HG02943 (cell line): ENCODE data around the gene TSC22D2.

ENCODE experiments used
- ATAC-seq: cut with Tn5 transposase; IDR thresholded peaks from one replicate; pipeline ENCODE4 v1.9.1; 2021; ENCODE audit warnings: mild to moderate bottlenecking, low read depth, moderate library complexity; ENCODE audit not compliant: unreplicated experiment

TSC22D2 gene

DNA sequence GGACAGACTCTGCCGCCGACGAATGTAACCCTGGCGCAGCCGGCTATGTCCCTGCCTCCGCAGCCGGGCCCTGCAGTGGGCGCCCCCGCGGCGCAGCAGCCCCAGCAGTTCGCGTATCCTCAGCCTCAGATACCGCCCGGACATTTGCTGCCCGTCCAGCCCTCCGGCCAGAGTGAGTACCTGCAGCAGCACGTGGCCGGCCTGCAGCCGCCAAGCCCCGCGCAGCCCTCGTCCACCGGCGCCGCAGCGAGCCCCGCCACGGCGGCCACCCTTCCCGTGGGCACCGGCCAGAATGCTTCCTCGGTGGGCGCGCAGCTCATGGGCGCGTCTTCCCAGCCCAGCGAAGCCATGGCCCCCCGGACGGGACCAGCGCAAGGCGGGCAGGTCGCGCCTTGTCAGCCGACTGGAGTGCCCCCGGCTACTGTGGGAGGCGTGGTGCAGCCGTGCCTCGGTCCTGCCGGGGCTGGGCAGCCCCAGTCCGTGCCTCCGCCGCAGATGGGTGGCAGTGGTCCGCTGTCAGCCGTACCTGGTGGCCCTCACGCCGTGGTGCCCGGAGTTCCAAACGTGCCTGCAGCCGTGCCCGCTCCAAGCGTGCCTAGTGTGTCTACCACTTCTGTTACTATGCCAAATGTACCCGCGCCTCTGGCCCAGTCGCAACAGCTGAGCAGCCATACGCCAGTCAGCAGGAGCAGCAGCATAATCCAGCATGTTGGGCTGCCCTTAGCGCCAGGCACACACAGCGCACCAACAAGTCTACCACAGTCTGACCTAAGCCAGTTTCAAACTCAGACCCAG lies 2.4 kb downstream of the TSC22D2 start:
- ATAC-seq = no peak

DNA sequence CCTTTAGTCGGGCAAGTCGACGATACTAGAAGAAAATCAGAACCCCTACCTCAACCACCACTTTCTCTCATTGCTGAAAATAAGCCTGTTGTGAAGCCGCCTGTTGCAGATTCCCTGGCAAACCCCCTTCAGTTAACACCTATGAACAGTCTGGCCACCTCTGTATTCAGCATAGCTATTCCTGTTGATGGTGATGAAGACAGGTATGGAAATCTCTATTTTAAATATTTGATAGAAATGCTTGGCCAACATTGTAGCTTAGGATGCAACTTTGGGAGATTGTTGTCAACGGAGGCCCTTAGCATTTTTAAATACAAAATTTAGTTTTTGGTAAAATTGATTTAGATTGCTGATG lies 3.0 kb downstream of the TSC22D2 start:
- no peak for ATAC-seq

DNA sequence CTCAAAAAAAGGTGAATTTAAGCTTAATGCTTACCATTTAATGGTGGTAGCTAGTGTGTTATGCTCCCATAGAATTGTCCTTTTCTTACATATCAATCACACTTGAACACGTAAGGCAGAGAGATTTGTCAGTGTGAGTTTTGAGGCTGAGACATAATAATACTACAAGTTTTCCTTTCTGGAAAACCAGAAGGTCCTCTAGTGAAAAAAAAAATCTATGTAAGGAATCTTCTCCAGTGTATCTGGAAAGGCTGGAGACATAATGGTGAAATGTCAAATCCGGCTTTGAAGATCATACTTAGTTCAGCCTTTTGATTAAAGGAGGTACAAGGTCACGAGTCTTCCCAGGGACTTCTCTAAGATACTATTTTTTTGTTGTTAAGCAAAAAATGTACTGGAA lies 3.4 kb downstream of the TSC22D2 start:
- ATAC-seq = no peak

DNA sequence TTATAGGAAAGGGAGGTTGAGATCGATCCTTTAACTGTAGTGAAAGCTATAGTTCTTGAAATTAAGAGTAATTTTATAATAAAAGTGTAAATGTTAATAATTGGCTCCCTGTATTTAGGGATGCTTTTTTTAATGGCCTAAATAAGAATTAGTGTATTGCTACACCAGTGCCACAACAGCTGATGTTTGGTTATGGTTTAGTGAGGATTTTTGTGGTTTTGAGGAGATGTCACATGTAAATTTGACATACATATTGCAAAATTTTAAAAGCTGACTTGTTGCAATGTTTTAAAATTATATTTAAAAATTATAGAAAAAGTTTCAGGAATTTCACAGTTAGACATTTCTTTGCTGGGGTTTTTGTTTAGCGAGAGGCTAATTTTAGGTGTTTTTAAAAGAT lies 3.9 kb downstream of the TSC22D2 start:
- no peak for ATAC-seq

DNA sequence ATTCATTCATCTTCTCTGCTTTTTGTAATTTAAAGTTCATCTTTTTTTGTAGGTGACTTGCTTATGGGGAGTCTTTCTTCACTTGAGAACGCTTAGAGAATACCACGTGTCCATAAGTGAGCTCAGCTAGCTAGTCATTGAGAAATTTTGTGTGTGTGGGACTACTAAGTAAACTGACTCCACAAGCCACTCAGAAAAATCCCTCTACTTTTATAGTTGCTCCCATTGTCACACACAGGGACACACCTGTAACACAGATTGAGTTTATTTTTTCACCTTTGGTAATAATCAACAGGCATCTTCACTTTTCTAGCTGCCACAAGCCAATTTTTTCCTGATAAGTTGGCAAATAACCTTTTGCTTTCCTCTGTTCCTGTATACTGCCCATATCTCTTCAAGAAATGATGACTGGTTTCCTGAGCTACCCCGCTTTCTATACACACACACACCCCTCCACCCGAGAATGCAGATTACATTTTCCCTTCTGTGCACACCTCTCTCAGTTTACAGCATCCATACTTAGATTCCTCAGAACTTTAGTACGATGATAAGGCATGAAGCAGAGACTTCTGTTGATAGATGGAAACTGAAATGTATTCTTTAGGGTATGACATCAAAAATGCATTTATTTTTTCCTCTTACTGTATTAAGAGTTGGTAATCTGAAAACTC lies 4.6 kb downstream of the TSC22D2 start:
- ATAC-seq = no peak

DNA sequence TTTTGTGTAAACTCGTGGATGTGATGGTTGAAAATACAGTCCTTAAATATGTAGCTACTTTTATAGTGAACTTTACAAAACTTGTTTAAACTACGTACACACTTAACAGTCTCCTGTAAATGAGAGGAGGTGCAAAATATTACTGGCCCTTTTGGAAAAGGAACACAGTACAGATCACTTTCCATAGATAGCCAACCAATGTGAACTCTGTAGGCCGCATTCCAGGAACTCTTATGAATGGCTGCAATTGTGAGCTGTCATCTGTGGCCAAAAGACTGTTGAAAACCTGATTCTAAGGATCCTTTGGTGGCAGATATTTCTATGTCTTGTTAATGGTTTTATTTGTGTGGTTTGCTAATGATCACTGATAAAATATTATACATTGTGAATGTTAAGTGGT lies 6.2 kb downstream of the TSC22D2 start:
- no peak for ATAC-seq

DNA sequence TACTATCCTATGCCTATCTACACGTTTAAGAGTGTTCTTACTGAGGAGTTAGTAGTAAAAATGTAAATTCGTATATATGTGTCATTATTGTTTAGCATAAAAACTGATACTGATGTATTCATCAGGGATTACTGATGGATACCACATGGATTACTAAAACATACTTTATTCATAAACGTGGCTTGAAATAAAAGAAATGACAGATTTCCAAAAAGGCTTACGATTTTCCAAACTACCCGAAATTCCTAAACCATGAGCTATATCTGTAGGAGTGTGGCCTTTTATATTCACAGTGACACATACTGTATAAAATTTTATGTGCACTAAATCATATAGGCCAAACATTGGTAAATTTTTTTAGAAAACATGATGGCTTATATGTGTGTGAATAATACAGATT lies 6.9 kb downstream of the TSC22D2 start:
- ATAC-seq = no peak

DNA sequence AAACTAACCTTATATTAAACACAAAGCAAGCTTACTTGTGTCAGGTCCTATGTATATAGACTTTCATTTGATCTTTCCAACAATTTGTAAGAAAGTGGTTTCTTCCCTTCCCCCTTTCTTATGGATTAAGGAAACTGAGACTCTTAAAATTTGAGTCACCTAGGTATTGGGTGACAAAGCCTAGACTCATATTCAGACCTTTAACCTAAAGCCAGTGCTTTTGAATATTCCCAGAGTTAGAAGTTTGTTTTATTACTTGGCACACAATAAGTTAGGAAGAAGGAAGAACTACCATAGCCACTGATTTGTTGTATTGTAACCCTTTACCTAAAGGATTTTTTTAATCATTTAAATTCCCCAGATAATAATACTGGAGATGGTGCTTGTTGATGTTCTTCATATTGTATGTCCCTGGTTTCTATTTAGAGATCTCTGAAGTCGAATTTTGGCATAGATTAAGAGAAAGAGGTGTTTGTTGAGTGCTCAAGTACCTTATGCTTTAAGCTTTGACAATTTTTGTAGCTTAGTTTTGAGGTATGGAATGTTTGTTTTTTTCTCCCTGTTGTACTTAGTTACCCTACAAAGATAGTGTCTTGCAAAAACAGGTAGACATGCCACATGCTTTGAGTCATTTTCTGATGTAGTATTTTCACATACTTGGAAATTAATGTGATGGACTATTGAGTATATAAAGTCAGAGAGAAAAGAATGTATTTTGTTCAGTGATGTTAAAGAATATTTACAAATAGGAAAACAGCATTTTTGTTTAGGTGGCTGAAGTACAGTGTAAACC lies 11.2 kb downstream of the TSC22D2 start:
- ATAC-seq = no peak

DNA sequence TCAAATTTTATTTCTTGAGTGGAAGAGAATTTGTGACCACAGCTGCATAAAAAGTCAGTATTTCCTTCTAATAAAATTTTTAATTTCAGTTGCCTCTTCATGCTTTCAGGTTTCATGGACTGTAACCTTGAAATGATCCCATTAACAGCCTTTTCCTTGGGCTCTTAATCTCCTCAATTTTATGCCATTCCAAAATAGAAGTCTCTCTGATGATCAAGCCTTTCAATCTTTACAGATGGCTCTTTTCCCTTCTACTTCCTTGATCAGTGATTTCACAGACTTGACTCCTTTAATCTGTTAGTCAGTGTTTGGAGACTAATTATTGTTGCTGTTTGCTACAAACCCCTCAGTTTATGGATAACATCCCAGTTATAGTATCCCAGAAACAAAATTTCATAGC lies 11.9 kb downstream of the TSC22D2 start:
- ATAC-seq = no peak

DNA sequence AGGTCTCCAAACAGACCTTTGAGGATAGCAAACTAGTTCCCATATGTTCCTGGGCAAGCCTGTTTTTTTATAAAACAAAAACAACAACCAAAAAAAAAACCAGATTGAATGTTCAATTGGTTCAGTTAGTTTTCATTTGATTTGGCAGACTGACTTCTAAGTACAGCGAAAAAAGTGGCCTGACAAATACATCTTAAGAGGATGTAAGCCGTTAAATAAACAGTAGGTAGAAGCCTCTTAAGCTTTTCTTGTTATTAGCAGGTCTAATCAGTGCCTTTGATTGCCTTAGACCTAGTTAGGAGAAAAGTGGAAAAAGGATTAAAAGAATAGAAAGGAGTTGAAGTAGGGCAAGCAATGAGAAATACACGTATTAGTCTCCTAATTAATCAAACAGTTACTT lies 13.2 kb downstream of the TSC22D2 start:
- ATAC-seq = no peak

DNA sequence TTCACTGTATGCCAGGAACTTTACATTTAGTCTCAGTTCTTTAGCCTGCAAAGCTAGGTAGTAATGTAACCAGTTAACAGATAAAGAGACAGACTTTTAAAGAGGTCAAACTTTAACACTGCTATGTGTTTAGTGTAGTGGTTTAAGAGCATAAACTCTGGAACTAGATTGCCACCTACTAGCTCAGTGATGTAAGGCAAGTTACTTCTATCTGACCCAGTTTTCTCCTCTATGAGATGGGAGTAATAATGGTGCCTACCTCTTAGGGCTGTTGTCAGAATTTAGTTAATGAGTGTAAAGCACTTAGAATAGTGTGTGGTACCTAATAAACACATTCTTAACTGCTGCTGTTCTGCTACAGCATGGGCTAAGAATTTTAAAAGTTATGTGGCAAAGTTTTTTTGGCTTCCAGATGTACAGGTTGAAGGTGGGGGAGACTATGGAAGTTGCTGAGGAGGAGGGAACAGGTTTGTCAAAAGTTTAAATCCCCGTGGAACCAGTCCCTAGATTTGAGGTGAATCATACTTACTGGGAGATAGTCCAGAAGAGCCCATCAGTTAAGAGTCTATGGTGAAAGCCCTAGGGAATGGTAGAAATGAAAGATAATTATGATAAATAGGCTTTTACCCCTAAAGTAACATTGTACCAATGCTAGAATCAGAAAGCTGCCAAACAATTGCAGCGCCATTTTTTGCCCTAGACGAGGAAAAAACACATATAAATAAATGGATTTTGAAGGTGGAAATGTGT lies 13.9 kb downstream of the TSC22D2 start:
- ATAC-seq = no peak

DNA sequence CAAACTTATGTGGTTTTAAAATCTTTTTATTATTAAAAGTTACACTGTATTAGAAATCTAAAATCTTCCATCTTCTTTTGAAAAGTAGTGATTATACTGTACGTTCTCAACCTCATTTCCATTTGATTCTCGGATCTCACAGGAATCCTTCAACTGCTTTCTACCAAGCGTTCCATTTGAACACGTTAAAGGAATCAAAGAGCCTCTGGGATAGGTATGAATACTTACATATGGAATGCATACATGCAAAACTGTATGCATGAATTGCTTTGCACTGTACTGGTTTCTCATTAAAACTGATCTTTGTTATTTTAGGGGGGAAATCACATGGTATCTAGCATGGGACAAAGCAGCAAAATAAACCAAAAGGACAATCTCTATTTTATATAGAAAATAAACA lies 14.8 kb downstream of the TSC22D2 start:
- no peak for ATAC-seq

DNA sequence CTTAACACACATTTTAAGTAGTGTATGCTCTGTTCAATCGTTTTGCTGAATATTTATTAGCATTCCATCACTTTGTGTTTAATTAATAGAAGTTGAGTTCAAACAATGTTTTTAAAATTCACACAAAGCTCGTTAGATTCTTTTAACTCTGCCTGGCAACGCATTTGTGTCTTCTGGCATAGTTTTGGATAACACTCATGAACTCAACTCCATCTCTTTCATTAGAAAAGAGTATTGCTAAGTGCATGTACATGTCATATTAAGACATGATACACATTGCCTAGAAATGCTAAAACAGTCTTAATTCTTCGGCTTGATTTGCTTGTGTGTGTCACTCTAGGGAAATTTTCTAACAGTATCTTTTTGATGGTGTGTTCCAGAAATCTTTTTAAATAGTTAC lies 15.7 kb downstream of the TSC22D2 start:
- no peak for ATAC-seq

DNA sequence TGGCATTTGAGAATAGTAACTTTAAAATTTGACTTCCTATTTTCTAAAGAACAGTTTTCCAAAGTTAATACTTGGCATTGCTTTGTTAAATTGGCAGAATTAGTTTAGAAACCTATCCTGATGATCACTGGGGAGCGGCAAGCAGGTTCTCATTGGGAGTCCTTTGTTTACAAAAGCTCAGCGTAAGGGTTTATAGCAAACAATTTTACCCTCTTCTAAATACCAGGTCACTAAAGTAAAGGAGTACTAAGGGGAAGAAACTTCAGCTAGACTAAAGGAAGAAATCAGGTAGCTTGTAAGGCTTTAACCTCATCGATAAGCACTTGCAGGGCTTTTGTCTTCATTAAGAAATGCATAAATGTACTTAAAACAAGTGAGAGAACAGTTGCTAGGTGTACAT lies 18.2 kb downstream of the TSC22D2 start:
- ATAC-seq = no peak

DNA sequence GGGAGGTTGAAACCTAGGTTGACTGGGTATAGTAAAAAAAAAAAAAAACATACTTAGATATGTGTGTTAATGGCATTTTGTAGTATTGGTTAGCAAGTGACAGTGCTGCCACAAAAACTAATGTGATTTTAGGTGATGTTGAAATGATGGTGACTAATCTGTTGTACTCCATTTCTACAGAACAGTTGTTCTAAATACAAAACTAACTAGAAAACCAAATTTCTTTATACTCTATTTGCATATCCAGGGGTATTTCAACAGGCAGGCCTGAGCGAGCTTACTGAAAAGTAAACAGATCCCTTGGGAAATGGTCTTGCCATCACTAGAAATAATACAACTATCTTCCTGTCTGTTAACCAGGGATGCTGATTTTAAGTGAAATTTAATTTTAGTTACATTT lies 20.5 kb downstream of the TSC22D2 start:
- no peak for ATAC-seq

DNA sequence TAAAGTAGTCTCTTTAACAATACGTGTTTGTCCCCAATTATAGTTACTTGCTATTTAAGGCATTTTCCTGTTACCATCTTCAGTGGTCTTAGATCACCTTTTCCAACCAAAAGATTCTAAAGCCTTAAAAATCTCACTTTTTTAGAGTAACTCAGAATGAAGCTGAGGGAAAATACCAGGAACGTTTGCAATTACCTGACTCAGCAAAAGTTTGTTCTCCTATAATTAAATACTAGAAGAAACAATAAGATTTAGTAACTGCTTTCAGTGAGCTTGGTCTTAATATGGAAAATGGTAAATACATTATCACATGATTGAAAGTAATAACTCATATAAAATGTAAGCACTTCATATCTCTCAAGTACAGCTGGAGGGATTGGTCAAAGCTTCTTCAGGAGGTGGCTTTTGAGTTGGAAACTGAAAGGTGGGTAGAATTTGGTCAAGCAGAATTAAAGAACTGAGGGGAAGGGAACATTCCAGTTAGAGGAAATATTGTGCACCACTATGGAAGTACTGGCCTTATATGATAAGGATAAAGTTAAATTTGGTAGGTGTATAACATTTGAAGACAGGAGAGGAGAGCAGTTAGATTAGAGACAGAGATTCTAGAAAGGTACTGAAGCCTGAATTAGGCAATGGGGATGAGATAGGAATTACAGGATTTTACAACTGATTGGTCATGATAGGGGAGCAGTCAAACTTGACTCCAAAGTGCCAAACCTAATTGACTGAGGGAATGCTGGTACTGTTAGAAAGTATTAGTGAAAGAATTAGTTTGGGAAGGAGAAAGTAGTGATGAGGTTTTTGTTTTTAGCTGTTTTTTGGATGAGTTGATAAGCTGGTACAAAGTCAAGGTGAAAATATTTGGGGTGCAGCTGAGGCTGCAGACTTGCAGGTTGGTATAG lies 21.9 kb downstream of the TSC22D2 start:
- ATAC-seq = no peak

DNA sequence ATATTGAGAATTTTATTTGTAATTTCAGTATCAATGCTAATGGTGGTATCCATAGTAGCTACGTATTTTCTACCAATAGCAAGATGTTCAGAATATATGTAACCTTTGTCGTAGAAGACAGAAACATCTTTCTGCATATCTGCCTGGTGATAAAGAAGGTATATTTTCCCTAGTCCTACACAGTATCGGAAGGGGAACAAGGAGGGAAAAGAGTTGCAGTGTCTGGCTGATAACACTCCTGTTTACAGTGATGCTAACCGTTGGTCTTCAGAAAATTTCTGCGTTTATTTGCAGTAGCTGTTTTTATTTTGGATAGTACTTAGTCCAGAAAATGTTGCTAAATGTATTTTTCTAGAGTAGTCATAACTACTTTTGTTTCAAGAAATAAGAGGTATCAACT lies 25.2 kb downstream of the TSC22D2 start:
- ATAC-seq = no peak

DNA sequence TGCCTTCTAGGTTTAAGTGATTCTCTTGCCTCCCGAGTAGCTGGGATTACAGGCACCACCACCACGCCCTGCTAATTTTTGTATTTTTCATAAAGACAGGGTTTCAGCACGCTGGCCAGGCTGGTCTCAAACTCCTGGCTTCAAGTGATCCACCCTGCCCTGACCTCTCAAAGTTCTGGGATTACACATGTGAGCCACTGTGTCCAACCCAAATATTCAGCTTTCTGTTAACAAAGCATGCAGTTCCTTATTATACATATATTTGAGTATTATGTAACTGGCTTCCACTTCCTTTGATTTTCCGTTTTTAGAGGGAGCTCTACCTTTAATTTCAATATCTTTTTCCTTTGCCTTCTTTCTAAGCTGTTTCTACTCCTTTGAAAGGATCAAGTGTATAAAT lies 26.1 kb downstream of the TSC22D2 start:
- ATAC-seq = no peak

DNA sequence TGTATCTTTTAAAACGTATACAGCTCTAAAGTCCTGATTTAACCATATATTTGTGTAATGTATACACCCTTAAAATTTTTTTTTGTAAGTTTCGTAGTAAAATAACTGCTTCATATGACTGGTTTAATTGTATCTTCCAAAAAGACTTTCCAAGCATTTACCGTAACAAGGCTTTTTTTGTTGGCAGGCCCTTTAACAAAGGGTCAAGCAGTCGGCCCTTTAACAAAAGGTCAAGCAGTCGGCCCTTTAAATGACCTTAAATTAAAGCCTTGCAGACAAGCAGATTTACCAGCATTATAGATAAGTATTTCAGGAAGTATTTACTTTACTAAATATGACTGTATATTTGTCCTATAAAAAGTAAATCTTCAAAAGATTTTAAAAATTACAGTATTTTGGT lies 28.1 kb downstream of the TSC22D2 start:
- no peak for ATAC-seq

DNA sequence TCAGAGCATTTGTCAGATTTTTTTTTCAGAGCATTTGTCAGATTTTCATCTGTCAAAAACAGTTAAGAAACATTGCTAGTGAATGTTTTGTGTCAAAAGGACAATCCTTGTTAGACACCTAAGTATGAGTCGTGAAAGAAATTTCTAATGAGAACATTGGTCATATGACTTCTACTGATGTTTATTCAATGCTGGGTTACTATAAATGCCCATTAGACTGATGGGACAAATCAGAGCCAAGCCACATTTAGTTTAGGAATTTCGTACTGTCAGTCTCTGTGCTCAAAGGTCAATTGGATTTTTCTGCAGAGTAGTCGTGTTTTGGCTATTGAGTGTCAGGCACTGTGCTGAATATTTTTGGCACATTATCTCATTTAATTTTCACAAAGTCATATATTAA lies 31.6 kb downstream of the TSC22D2 start:
- no peak for ATAC-seq
